ENCODE results near the gene DOC2B. TPM values are rescaled to one million over a fixed set of nuclear protein-coding genes. Genes with fewer than 3 reads are reported as not detected.
"Not testable (repeated sequence)": the region's sequence is repeated elsewhere in the genome, so short reads cannot be mapped to it uniquely, and the experiment has no call there.

DOC2B gene
- total and polyA plus RNA-seq, 2 of the 8 experiments (the other 6 are each of a cell fraction or from before 2014, with no cell fraction given), result 1.3 to 3.3 TPM

DNA sequence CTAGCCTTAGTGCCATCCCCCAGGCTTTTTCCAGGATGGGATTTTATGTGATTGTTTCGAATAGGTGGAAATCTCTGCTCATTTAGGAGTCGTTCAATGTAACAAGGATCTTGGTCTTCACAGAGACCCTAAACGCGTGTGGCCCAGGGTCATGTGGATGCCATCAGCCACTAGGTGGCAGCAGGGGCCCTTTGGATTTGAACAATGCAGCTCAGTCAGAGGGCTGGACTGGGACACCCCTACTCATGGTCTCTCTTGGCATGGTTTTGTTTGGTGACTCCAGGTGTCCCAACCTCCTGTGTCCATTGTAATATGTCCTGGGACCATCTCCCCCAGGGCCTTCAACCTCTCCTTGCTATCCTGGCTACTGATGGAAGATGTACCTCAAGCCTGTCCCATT lies 44.9 kb downstream of the DOC2B start:
- H2BK20ac ChIP-seq (ENCODE audit: low read length); H3K4me1 ChIP-seq (replicated peaks in 1 of 4; ENCODE audit: control insufficient read depth in 3 of 4, insufficient read depth in 4 of 4, low read length in 3 of 4); H3K27ac ChIP-seq (ENCODE audit: low read depth, low read length); H3K4ac ChIP-seq (replicated peaks; ENCODE audit: insufficient read length, low read depth, low read length); H3K4me3 ChIP-seq (ENCODE audit: extremely low read depth in 1 of 4, insufficient read depth in 2 of 4, low read depth in 3 of 4, low read length in 4 of 4); H3K23me2 ChIP-seq (ENCODE audit: low read depth, low read length); H2AK5ac ChIP-seq (ENCODE audit: low read depth, low read length); H3K14ac ChIP-seq (ENCODE audit: insufficient read length); CTCF ChIA-PET (ENCODE audit: partially characterized antibody); H2BK12ac ChIP-seq (ENCODE audit: low read depth, low read length); H2BK15ac ChIP-seq (ENCODE audit: low read length); H3K18ac ChIP-seq (ENCODE audit: extremely low read depth, low read length); POLR2A ChIA-PET (ENCODE audit: partially characterized antibody); H3K79me2 ChIP-seq (ENCODE audit: control insufficient read depth in 1 of 2, insufficient read depth in 2 of 2, low read length in 2 of 2); H3K4me2 ChIP-seq (ENCODE audit: insufficient read depth in 1 of 2, low read depth in 2 of 2, low read length in 2 of 2); FAIRE-seq; H4K91ac ChIP-seq (replicated peaks; ENCODE audit: insufficient read length, low read length); H2BK5ac ChIP-seq (ENCODE audit: low read depth, low read length); H3K9ac ChIP-seq (replicated peaks in 1 of 4; ENCODE audit: extremely low read depth in 1 of 4, low read depth in 3 of 4, low read length in 3 of 4); H4K20me1 ChIP-seq (replicated peaks in 1 of 2; ENCODE audit: control insufficient read depth in 1 of 2, insufficient read depth in 2 of 2, low read length in 2 of 2); H3K27me3 ChIP-seq (replicated peaks in 1 of 4; ENCODE audit: control insufficient read depth in 3 of 4, extremely low read depth in 1 of 4, insufficient read depth in 3 of 4, low read length in 3 of 4); H3K36me3 ChIP-seq (ENCODE audit: control insufficient read depth in 2 of 4, insufficient read depth in 4 of 4, low read length in 3 of 4); H3K23ac ChIP-seq (ENCODE audit: insufficient read length); H2BK120ac ChIP-seq (replicated peaks; ENCODE audit: low read depth, low read length); H4K5ac ChIP-seq (ENCODE audit: insufficient read length, low read depth, low read length); H2AFZ ChIP-seq (ENCODE audit: low read length); H3K56ac ChIP-seq (replicated peaks; ENCODE audit: insufficient read length, low read depth, low read length); H3K79me1 ChIP-seq (ENCODE audit: low read depth, low read length); H4K8ac ChIP-seq (ENCODE audit: extremely low read depth, insufficient read depth, low read length): not testable (repeated sequence)
- 45% methylated on average over 2 of the region's 4 CpGs; no CpG with 5 or more reads in 1 of the 2 experiments for WGBS, 2 experiments (ENCODE audit: extremely low coverage in 1 of 2, insufficient coverage in 1 of 2, insufficient read length in 1 of 2, insufficient replicate concordance in 2 of 2, low coverage in 1 of 2, low lambda C conversion rate in 2 of 2, missing lambda C conversion rate in 1 of 2)
- DNase-seq (ENCODE audit: low read depth in 1 of 2, low spot score in 2 of 2), result peak in 1 of 2 experiments; percentile 69
- H3K9me3 ChIP-seq (ENCODE audit: insufficient read depth in 2 of 2, low read depth in 1 of 2, low read length in 1 of 2), result peaks cover 2 to 17% of the 10 kb centered on the region in 2 experiments; a peak in 2 of 4 replicates
- TF ChIP-seq, protein P1, sequence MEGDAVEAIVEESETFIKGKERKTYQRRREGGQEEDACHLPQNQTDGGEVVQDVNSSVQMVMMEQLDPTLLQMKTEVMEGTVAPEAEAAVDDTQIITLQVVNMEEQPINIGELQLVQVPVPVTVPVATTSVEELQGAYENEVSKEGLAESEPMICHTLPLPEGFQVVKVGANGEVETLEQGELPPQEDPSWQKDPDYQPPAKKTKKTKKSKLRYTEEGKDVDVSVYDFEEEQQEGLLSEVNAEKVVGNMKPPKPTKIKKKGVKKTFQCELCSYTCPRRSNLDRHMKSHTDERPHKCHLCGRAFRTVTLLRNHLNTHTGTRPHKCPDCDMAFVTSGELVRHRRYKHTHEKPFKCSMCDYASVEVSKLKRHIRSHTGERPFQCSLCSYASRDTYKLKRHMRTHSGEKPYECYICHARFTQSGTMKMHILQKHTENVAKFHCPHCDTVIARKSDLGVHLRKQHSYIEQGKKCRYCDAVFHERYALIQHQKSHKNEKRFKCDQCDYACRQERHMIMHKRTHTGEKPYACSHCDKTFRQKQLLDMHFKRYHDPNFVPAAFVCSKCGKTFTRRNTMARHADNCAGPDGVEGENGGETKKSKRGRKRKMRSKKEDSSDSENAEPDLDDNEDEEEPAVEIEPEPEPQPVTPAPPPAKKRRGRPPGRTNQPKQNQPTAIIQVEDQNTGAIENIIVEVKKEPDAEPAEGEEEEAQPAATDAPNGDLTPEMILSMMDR (IDR thresholded peaks at IDR 0.05; ENCODE audit: control extremely low read depth in 1 of 3, insufficient read depth in 1 of 3, low read depth in 1 of 3, low read length in 3 of 3), result peak in 1 of 3 experiments; percentile 19; a peak in 2 of 4 replicates
- TF ChIP-seq RAD21 (IDR thresholded peaks at IDR 0.05 in 1 of 2, conservative IDR thresholded peaks at IDR 0.05 in 1 of 2; ENCODE audit: low read depth in 2 of 2, low read length in 2 of 2), result peak in 1 of 2 experiments; percentile 14; a peak in 1 of 4 replicates

Data from H1 (cell line).